Ishikawa (cell line): ENCODE results near the gene KRT31.

Experiments used
- CEBPB ChIP-seq: IDR thresholded peaks from 2 replicates; pipeline ENCODE4 v1.6.1; 2012
- FOXM1 ChIP-seq: IDR thresholded peaks from 2 replicates; pipeline ENCODE4 v1.6.1; 2012; ENCODE audit warnings: low read depth, borderline replicate concordance
- MAX ChIP-seq: IDR thresholded peaks from 2 replicates; pipeline ENCODE4 v1.6.1; 2012
- RAD21 ChIP-seq: IDR thresholded peaks from 2 replicates; pipeline ENCODE4 v1.6.1; 2012; ENCODE audit warnings: low read depth
- REST ChIP-seq: IDR thresholded peaks from 2 replicates; pipeline ENCODE4 v1.6.1; 2012; ENCODE audit warnings: low read depth, mild to moderate bottlenecking
- USF1 ChIP-seq: IDR thresholded peaks from 2 replicates; pipeline ENCODE4 v1.6.1; 2012
- YY1 ChIP-seq: IDR thresholded peaks from 2 replicates; pipeline ENCODE4 v1.6.1; 2012; ENCODE audit warnings: low read depth

GRCh38 chr17:41382394-41382793, 15.0 kb downstream of the KRT31 start:
- TF ChIP-seq YY1 (no peak), REST (no peak), MAX (no peak), CEBPB (no peak), USF1 (no peak), RAD21 (no peak), FOXM1 (no peak)
